ENCODE results near the gene SHC2. TPM values are rescaled to one million over a fixed set of nuclear protein-coding genes. Genes with fewer than 3 reads are reported as not detected.
"Not testable (repeated sequence)": the region's sequence is repeated elsewhere in the genome, so short reads cannot be mapped to it uniquely, and the experiment has no call there.

Gene SHC2
- total RNA-seq, 4 donors from 2014 or later, result 31.5 to 72.8 (median 48.8) TPM

DNA sequence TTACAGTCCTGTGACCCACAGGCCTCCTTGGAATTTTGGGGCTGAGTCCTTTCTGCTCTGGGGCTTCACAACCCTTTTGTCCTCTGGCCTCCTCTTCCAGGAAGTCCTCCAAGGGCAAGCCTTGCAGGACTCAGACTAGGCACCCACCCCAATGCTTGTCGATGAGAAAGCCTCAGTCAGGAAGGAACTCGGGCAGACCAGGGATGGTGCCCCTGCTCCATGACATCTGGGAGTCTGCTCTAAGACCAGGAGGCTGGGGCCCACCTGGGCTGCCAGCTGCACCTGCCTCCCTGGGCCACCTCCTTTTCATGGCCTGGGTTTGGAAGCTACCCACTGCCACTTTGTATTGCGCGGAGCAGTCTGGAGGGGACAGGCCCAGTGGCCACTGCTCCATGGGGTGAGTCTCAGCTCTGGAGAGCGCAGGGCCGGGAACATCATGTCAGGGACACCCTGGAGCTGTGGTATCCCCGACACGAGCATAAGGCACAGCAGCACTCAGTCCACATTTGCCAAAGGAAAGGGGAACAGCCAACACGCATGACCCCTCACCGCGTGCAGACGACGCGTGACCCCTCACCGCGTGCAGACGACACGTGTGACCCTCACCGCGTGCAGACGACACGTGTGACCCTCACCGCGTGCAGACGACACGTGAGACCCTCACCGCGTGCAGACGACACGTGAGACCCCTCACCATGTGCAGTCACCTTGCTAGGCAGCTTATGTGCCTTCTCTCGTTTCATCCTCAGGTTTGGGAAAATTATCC, 62.7 kb downstream of the SHC2 start:
- no peak for DNase-seq
- no peak for TF ChIP-seq CTCF (IDR thresholded peaks at IDR 0.05)
- TF ChIP-seq POLR2A (IDR thresholded peaks at IDR 0.05), result no peak
- no peak overlapping the region for H3K4me3 ChIP-seq (replicated peaks in 1 of 3)

GRCh38 chr19:397321-397720, 63.5 kb downstream of the SHC2 start:
- Histone ChIP-seq H3K4me1 (peaks cover 0 to 9% of the 10 kb centered on the region in 2 donors), H3K4me3 (replicated peaks in 1 of 3) (no peak overlapping the region), H3K27ac (no peak overlapping the region), H3K36me3 (no peaks in the 10 kb centered on the region), H3K9me3 (no peaks in the 10 kb centered on the region), H3K27me3 (no peaks in the 10 kb centered on the region)
- peak in 1 of 2 donors; percentile 67 for DNase-seq
- intact Hi-C loops (cut with DNase I), result no loop called here
- 41 to 45% methylated on average over 18 of the region's 18 CpGs for WGBS, 2 donors
- TF ChIP-seq CTCF (IDR thresholded peaks at IDR 0.05) (no peak), POLR2A (IDR thresholded peaks at IDR 0.05) (no peak)

More for the DNA sequence above, 62.7 kb downstream of the SHC2 start:
- H3K9me3 ChIP-seq, result no peaks in the 10 kb centered on the region
- H3K27ac ChIP-seq, result no peak overlapping the region
- intact Hi-C loops (cut with DNase I), result no loop called here
- no peaks in the 10 kb centered on the region for H3K27me3 ChIP-seq
- H3K36me3 ChIP-seq, result no peaks in the 10 kb centered on the region
- peaks cover 0 to 9% of the 10 kb centered on the region in 2 donors for H3K4me1 ChIP-seq
- WGBS, 2 donors, result 89 to 92% methylated on average over 27 to 31 of the region's 31 CpGs

DNA sequence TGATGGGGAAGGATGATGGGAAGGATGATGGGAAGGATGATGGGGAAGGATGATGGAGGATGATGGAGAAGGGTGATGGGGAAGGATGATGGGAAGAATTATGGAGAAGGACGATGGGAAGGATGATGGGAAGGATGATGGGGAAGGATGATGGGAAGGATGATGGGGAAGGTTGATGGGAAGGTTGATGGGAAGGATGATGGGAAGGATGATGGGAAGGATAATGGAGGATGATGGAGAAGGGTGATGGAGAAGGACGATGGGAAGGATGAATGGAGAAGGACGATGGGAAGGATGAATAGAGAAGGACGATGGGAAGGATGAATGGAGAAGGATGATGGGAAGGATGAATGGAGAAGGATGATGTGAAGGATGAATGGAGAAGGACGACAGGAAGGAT, 65.4 kb downstream of the SHC2 start:
- Histone ChIP-seq H3K27ac (no peak overlapping the region), H3K36me3 (no peaks in the 10 kb centered on the region), H3K4me3 (replicated peaks in 1 of 3) (no peak overlapping the region), H3K4me1 (peaks cover 0 to 9% of the 10 kb centered on the region in 2 donors), H3K9me3 (no peaks in the 10 kb centered on the region), H3K27me3 (no peaks in the 10 kb centered on the region)
- no peak for DNase-seq
- no peak for TF ChIP-seq POLR2A (IDR thresholded peaks at IDR 0.05)
- intact Hi-C loops (cut with DNase I), result no loop called here
- 84 to 86% methylated on average over 5 of the region's 5 CpGs for whole genome bisulfite sequencing, 2 donors

- H3K36me3 ChIP-seq; H3K27me3 ChIP-seq; H3K27ac ChIP-seq; H3K9me3 ChIP-seq; H3K4me1 ChIP-seq; DNase-seq; intact Hi-C loops (cut with DNase I); H3K4me3 ChIP-seq (replicated peaks in 1 of 3): not testable (repeated sequence)
- 89 to 91% methylated on average over 1 of the region's 1 CpG for WGBS, 2 donors
Measured at GRCh38 chr19:394857-395256, 66.0 kb downstream of the SHC2 start.

GRCh38 chr19:393560-393959, 67.3 kb downstream of the SHC2 start:
- peaks cover 0 to 17% of the 10 kb centered on the region in 2 donors for H3K4me1 ChIP-seq

GRCh38 chr19:392375-392970, 68.4 kb downstream of the SHC2 start:
- Histone ChIP-seq H3K9me3 (no peaks in the 10 kb centered on the region), H3K4me1 (peaks cover 0 to 16% of the 10 kb centered on the region in 2 donors), H3K27me3 (no peaks in the 10 kb centered on the region), H3K27ac (no peak overlapping the region), H3K36me3 (no peaks in the 10 kb centered on the region), H3K4me3 (replicated peaks in 1 of 3) (no peak overlapping the region)
- no peak for TF ChIP-seq CTCF (IDR thresholded peaks at IDR 0.05)
- no peak for TF ChIP-seq POLR2A (IDR thresholded peaks at IDR 0.05)
- intact Hi-C loops (cut with DNase I), result no loop called here
- 48 to 65% methylated on average over 15 to 17 of the region's 17 CpGs for WGBS, 2 donors
- DNase-seq, result peak in 1 of 2 donors; percentile 72

More at GRCh38 chr19:393560-393959, 67.3 kb downstream of the SHC2 start:
- DNase-seq; H3K9me3 ChIP-seq; H3K27ac ChIP-seq; H3K36me3 ChIP-seq; H3K4me3 ChIP-seq (replicated peaks in 1 of 3); intact Hi-C loops (cut with DNase I); H3K27me3 ChIP-seq: not testable (repeated sequence)

Measured in thyroid gland (tissue), 4 donors.